GM12878 (cell line): Measurements from ENCODE around the gene SPARC. TPM values are rescaled to one million over a fixed set of nuclear protein-coding genes. Genes with fewer than 3 reads are reported as not detected.

Source experiments
- ATAC-seq: fragments of 200-7000 bp; cut with Tn5 transposase; 3 replicates; pipeline ENCODE4 v1.9.1; 2020; ENCODE audit warnings: mild to moderate bottlenecking, moderate library complexity
- BruUV-seq: library from RNA; stranded (reverse); fragments of 400-500 nt; replicated peaks from 2 replicates; lab custom pipeline; 2021; lab: Mats Ljungman, UMichigan
- CTCF ChIA-PET: fragments of 300-600 bp; sonication (Branson Sonifier 250); formaldehyde crosslinking; extraction: SDS; loops from one replicate; lab custom pipeline; 2021; ENCODE audit warnings: inconsistent platforms; lab: Yijun Ruan, JAX
- POLR2A ChIA-PET: fragments of 350-600 bp; formaldehyde crosslinking; extraction: SDS; loops from one replicate; lab custom pipeline; 2021; ENCODE audit warnings: inconsistent platforms; lab: Charles Lee
- RAD21 ChIA-PET: fragments of 300-600 bp; sonication (Branson Sonifier 250); formaldehyde crosslinking; loops from one replicate; lab custom pipeline; 2023; ENCODE audit warnings: antibody characterized with exemption; ENCODE audit not compliant: unreplicated experiment; lab: Charles Lee
- SMC1A ChIA-PET: fragments of 300-600 bp; sonication (Branson Sonifier 250); formaldehyde crosslinking; loops from one replicate; lab custom pipeline; 2023; ENCODE audit not compliant: unreplicated experiment, uncharacterized antibody; lab: Charles Lee
- DNase-seq: peaks from one replicate; pipeline ENCODE4 v3.0.0-alpha.2; 2011; ENCODE audit warnings: low read depth, low spot score
- FAIRE-seq: peaks from 3 replicates; lab custom pipeline; 2011; peaks lifted over from hg19 to GRCh38; lab: Jason Lieb, UNC
- H2AFZ ChIP-seq: 2 replicates; pipeline ENCODE4 v1.6.0; 2011; ENCODE audit warnings: low read depth, low read length, control low read depth; ENCODE audit not compliant: control insufficient read depth
- H3K27ac ChIP-seq: 2 replicates; pipeline ENCODE4 v1.5.1; 2011; ENCODE audit warnings: control low read depth; ENCODE audit not compliant: control insufficient read depth, insufficient read depth
- H3K27me3 ChIP-seq, 2 experiments: replicated peaks in 1 of 2; 2 replicates each; pipeline versions ENCODE4 v1.6.0 to v1.6.1; 2011; ENCODE audit warnings: low read length in 1 of 2; ENCODE audit not compliant: control insufficient read depth in 2 of 2, insufficient read depth in 2 of 2
- H3K36me3 ChIP-seq, 2 experiments: 2 replicates each; pipeline ENCODE4 v1.5.1; 2011; ENCODE audit warnings: low read length in 1 of 2; ENCODE audit not compliant: control insufficient read depth in 2 of 2, insufficient read depth in 2 of 2
- H3K4me1 ChIP-seq: 2 replicates; pipeline ENCODE4 v1.6.1; 2011; ENCODE audit warnings: mild to moderate bottlenecking, low read length, moderate library complexity, mixed read lengths; ENCODE audit not compliant: control insufficient read depth, insufficient read depth
- H3K4me2 ChIP-seq: 2 replicates; pipeline ENCODE4 v1.6.0; 2011; ENCODE audit warnings: control low read depth; ENCODE audit not compliant: control insufficient read depth, insufficient read depth
- H3K4me3 ChIP-seq: fragments of 200-600 bp; sonication (generic); 2 replicates; pipeline ENCODE4 v1.5.1; 2016
- H3K79me2 ChIP-seq: 2 replicates; pipeline ENCODE4 v1.6.0; 2011; ENCODE audit warnings: low read length; ENCODE audit not compliant: control insufficient read depth, insufficient read depth
- H3K9ac ChIP-seq: 2 replicates; pipeline ENCODE4 v1.8.0; 2011; ENCODE audit warnings: low read length, control low read depth, mixed read lengths; ENCODE audit not compliant: control insufficient read depth, insufficient read depth
- H3K9me3 ChIP-seq: replicated peaks from 3 replicates; pipeline ENCODE4 v1.5.1; 2011; ENCODE audit warnings: mild to moderate bottlenecking, low read length; ENCODE audit not compliant: control insufficient read depth, insufficient read depth
- H4K20me1 ChIP-seq: 2 replicates; pipeline ENCODE4 v1.6.0; 2011; ENCODE audit not compliant: control insufficient read depth, insufficient read depth
- ATF7 ChIP-seq: fragments of 450-650 bp; IDR thresholded peaks from 2 replicates; pipeline ENCODE4 v1.6.1; 2016; ENCODE audit warnings: low read depth, mild to moderate bottlenecking
- EGR1 ChIP-seq, 2 experiments: IDR thresholded peaks; 1 replicate in 1 of 2; 2 replicates in 1 of 2; pipeline ENCODE4 v1.6.1; 2011 to 2012; ENCODE audit warnings: low read depth in 2 of 2, low read length in 2 of 2, borderline replicate concordance in 1 of 2, mild to moderate bottlenecking in 1 of 2, moderate library complexity in 1 of 2
- MYC ChIP-seq: IDR thresholded peaks from 2 replicates; pipeline ENCODE4 v1.6.1; 2011; ENCODE audit warnings: mild to moderate bottlenecking, low read length, moderate library complexity, inconsistent platforms; ENCODE audit not compliant: insufficient read depth, insufficient replicate concordance, insufficient read length, severe bottlenecking
- NBN ChIP-seq: fragments of 450-650 bp; IDR thresholded peaks from 2 replicates; pipeline ENCODE4 v1.6.1; 2016
- NR2C1 ChIP-seq: fragments of 450-650 bp; IDR thresholded peaks from 2 replicates; pipeline ENCODE4 v1.6.1; 2017; ENCODE audit warnings: antibody characterized with exemption, mild to moderate bottlenecking, moderate library complexity
- POLR2A ChIP-seq: IDR thresholded peaks from 2 replicates; pipeline ENCODE4 v1.6.1; 2011; ENCODE audit warnings: low read depth, mild to moderate bottlenecking, low read length
- SUPT20H ChIP-seq: IDR thresholded peaks from 2 replicates; pipeline ENCODE4 v1.6.1; 2011; ENCODE audit warnings: low read depth, mild to moderate bottlenecking, low read length, moderate library complexity, borderline replicate concordance; ENCODE audit not compliant: control insufficient read depth
- YY1 ChIP-seq: IDR thresholded peaks from 2 replicates; pipeline ENCODE4 v1.6.1; 2011; ENCODE audit warnings: low read depth, mild to moderate bottlenecking, low read length
- ZNF217 ChIP-seq: fragments of 450-650 bp; IDR thresholded peaks from 2 replicates; pipeline ENCODE4 v1.6.1; 2017; ENCODE audit warnings: antibody characterized with exemption, mild to moderate bottlenecking
- ZNF24 ChIP-seq: fragments of 450-650 bp; IDR thresholded peaks from 2 replicates; pipeline ENCODE4 v1.6.1; 2017; ENCODE audit warnings: antibody characterized with exemption, mild to moderate bottlenecking
- WGBS: methylation state at CpG from one replicate; pipeline ENCODE4 v1.1.6; 2016; ENCODE audit warnings: low lambda C conversion rate; ENCODE audit not compliant: insufficient replicate concordance, insufficient coverage; ENCODE audit errors: missing lambda C conversion rate; 5-methylcytosine and 5-hydroxymethylcytosine counted together
- in situ Hi-C: fragments of 300-500 bp; cut with MboI; formaldehyde crosslinking; loops from 9 replicates; pipeline ENCODE4 v1.14.3; 2018; ENCODE audit warnings: mixed read lengths
- intact Hi-C: fragments of 100-400 bp; cut with micrococcal nuclease; formaldehyde crosslinking; loops from one replicate; pipeline ENCODE4 v1.14.2; 2022; ENCODE audit not compliant: unreplicated experiment
- polyA plus RNA-seq, 11 experiments: library from polyadenylated mRNA; depleted of rRNA in 4 of 11; unstranded in 6 of 11; stranded (reverse) in 5 of 11; fragments of >200 nt; fragmentation: Nextera tagmentation in 4 of 11; fragmentation: Illumina TruSeq in 1 of 11; extraction: Ambion mirVana in 4 of 11; extraction: Trizol in 1 of 11; gene quantifications; 1 replicate in 1 of 11; 2 replicates in 10 of 11; pipeline versions ENCODE4 v1.2.1 to v1.2.3, GENCODE V29; 2011 to 2016; ENCODE audit warnings: inconsistent platforms in 2 of 11, missing spikeins in 2 of 11, low read depth in 1 of 11
- total RNA-seq, 4 experiments: library from RNA; depleted of rRNA in 3 of 4; stranded (reverse); fragments of >200 nt in 3 of 4; fragmentation: Illumina TruSeq in 1 of 4; extraction: Trizol in 1 of 4; gene quantifications; 2 replicates each; pipeline versions ENCODE4 v1.2.1 to v1.2.3, GENCODE V29; 2013 to 2021
- TF ChIP-seq, protein P1 (sequence below): fragments of 450-650 bp; formaldehyde crosslinking; IDR thresholded peaks from 2 replicates; pipeline ENCODE4 v1.4.0; 2020; ENCODE audit warnings: mild to moderate bottlenecking, moderate library complexity
- TF ChIP-seq, protein P2 (sequence below): IDR thresholded peaks from 2 replicates; pipeline ENCODE4 v1.6.1; 2012; ENCODE audit warnings: low read depth, low read length, improper control_type of control experiment
- TF ChIP-seq, protein P3 (sequence below): IDR thresholded peaks from 2 replicates; pipeline ENCODE4 v1.6.1; 2011; ENCODE audit warnings: low read depth, low read length, improper control_type of control experiment, borderline replicate concordance
- TF ChIP-seq, protein P4 (sequence below): IDR thresholded peaks from 2 replicates; pipeline ENCODE4 v1.6.1; 2012; ENCODE audit warnings: low read length, inconsistent platforms

SPARC gene
- total and polyA plus RNA-seq, 10 of the 15 experiments (the other 5 are each of a cell fraction or from before 2014, with no cell fraction given): 29.6 to 154 (median 57.0) TPM

DNA sequence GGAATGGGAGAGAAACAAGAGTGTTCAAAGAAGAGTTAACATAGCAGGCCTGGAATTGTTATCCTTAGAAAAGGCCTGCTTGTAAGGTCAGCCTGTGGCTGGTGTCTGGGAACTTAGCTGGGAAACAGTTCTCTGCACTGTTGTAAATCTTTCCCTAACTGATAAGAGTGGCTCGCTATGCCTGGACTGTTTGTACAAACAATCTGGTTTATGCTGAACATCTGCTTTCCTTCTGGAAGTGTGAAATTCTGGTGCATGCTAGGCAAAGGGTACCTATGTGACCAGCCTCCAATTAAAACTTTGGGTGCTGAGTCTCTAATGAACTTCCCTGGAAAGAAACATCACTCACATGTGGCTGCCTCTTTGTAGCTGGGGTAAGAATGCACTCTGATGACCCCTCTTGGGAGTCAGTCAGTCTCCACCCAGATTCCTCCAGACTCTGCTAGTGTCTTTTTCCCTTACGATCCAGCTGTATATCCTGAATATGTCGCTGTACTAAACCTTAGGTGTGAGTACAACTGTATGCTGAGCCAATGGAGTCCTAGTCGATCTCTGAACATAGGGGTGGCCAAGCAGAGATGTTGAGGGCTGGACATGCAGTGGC, 16.5 kb downstream of the SPARC start (continued):
- TF ChIP-seq, protein P1, sequence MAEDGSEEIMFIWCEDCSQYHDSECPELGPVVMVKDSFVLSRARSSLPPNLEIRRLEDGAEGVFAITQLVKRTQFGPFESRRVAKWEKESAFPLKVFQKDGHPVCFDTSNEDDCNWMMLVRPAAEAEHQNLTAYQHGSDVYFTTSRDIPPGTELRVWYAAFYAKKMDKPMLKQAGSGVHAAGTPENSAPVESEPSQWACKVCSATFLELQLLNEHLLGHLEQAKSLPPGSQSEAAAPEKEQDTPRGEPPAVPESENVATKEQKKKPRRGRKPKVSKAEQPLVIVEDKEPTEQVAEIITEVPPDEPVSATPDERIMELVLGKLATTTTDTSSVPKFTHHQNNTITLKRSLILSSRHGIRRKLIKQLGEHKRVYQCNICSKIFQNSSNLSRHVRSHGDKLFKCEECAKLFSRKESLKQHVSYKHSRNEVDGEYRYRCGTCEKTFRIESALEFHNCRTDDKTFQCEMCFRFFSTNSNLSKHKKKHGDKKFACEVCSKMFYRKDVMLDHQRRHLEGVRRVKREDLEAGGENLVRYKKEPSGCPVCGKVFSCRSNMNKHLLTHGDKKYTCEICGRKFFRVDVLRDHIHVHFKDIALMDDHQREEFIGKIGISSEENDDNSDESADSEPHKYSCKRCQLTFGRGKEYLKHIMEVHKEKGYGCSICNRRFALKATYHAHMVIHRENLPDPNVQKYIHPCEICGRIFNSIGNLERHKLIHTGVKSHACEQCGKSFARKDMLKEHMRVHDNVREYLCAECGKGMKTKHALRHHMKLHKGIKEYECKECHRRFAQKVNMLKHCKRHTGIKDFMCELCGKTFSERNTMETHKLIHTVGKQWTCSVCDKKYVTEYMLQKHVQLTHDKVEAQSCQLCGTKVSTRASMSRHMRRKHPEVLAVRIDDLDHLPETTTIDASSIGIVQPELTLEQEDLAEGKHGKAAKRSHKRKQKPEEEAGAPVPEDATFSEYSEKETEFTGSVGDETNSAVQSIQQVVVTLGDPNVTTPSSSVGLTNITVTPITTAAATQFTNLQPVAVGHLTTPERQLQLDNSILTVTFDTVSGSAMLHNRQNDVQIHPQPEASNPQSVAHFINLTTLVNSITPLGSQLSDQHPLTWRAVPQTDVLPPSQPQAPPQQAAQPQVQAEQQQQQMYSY: no peak

DNA sequence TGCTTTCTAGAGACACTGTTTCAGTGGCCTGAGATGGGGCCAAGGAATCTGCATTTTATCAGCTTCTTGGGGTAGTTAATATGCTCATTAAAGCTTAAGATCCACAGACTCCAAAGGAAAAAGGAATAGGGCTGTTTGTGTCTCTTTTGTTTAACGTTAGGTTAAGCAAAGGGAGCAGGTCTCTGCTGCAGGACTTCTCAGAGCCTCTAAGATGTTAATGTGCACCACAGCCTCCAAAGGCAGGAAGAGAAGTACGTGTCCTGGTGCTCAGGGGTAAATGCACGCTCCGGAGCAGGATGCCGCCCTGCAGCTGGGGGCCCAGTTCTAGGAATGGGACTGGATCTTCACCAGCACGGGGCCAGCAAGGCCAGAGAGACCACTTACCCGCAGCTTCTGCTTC, 19.6 kb downstream of the SPARC start:
- DNase-seq: no peak
- no peaks in the 10 kb centered on the region for H4K20me1 ChIP-seq
- no peak for ATAC-seq
- 85% methylated on average over 7 of the region's 7 CpGs for WGBS
- H3K27me3 ChIP-seq: no peaks in the 10 kb centered on the region
- H3K4me3 ChIP-seq: no peak overlapping the region
- no peak overlapping the region for H2AFZ ChIP-seq
- FAIRE-seq: no peak
- in situ Hi-C loops: no loop called here
- H3K9ac ChIP-seq: no peak overlapping the region
- intact Hi-C loops: no loop called here
- H3K27ac ChIP-seq: no peak overlapping the region
- H3K79me2 ChIP-seq: no peaks in the 10 kb centered on the region
- no peak overlapping the region for H3K4me2 ChIP-seq
- ChIA-PET RAD21 (interaction anchor here (1.3 to 1.8 kb wide), 3 partner anchors 15 to 74 kb away, joined by 3 to 8 read pairs (median 5); no protein-coding TSS in a partner anchor), CTCF (interaction anchor here (0.7 to 3.3 kb wide), 7 partner anchors 8 to 104 kb away, joined by 3 to 15 read pairs (median 4); partner anchors contain the start of gene G3BP1), POLR2A (interaction anchor here (0.5 to 0.7 kb wide), 2 partner anchors 79 to 89 kb away, joined by 3 to 4 read pairs; no protein-coding TSS in a partner anchor), SMC1A (interaction anchor here (0.8 to 12.1 kb wide), 4 partner anchors 17 to 73 kb away, joined by 3 to 256 read pairs (median 4); partner anchors contain the start of gene SPARC)
- peaks cover 25% of the 10 kb centered on the region for H3K4me1 ChIP-seq
- BruUV-seq: no TSS peak
- H3K36me3 ChIP-seq: peaks cover 2 to 13% of the 10 kb centered on the region in 2 experiments; a peak in 2 of 4 replicates
- H3K9me3 ChIP-seq: no peaks in the 10 kb centered on the region
- no peak for TF ChIP-seq ATF7
- TF ChIP-seq SUPT20H: no peak
- TF ChIP-seq, protein P2, sequence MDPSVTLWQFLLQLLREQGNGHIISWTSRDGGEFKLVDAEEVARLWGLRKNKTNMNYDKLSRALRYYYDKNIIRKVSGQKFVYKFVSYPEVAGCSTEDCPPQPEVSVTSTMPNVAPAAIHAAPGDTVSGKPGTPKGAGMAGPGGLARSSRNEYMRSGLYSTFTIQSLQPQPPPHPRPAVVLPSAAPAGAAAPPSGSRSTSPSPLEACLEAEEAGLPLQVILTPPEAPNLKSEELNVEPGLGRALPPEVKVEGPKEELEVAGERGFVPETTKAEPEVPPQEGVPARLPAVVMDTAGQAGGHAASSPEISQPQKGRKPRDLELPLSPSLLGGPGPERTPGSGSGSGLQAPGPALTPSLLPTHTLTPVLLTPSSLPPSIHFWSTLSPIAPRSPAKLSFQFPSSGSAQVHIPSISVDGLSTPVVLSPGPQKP: no peak
- no peak for TF ChIP-seq EGR1 (IDR thresholded peaks at IDR 0.05; ENCODE audit: borderline replicate concordance in 1 of 2, low read depth in 2 of 2, low read length in 2 of 2)
- TF ChIP-seq NBN: no peak
- no peak for TF ChIP-seq MYC
- TF ChIP-seq ZNF217: no peak
- TF ChIP-seq, protein P3, sequence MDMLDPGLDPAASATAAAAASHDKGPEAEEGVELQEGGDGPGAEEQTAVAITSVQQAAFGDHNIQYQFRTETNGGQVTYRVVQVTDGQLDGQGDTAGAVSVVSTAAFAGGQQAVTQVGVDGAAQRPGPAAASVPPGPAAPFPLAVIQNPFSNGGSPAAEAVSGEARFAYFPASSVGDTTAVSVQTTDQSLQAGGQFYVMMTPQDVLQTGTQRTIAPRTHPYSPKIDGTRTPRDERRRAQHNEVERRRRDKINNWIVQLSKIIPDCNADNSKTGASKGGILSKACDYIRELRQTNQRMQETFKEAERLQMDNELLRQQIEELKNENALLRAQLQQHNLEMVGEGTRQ: no peak
- no peak for TF ChIP-seq YY1
- TF ChIP-seq POLR2A: no peak
- TF ChIP-seq ZNF24: no peak
- TF ChIP-seq, protein P4, sequence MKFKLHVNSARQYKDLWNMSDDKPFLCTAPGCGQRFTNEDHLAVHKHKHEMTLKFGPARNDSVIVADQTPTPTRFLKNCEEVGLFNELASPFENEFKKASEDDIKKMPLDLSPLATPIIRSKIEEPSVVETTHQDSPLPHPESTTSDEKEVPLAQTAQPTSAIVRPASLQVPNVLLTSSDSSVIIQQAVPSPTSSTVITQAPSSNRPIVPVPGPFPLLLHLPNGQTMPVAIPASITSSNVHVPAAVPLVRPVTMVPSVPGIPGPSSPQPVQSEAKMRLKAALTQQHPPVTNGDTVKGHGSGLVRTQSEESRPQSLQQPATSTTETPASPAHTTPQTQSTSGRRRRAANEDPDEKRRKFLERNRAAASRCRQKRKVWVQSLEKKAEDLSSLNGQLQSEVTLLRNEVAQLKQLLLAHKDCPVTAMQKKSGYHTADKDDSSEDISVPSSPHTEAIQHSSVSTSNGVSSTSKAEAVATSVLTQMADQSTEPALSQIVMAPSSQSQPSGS: no peak
- TF ChIP-seq NR2C1: no peak
